NT2/D1 (cell line): Measurements from ENCODE around the gene LRRC3.

Source experiments
- DNase-seq: peaks from one replicate; pipeline ENCODE4 v3.0.0-alpha.2; 2011; ENCODE audit warnings: low read depth, low spot score
- H3K27me3 ChIP-seq: 2 replicates; pipeline ENCODE4 v1.6.0; 2011; ENCODE audit warnings: mild to moderate bottlenecking; ENCODE audit not compliant: insufficient read length, insufficient read depth
- H3K36me3 ChIP-seq: 2 replicates; pipeline ENCODE4 v1.6.1; 2011; ENCODE audit warnings: mild to moderate bottlenecking, low read length, mixed read lengths; ENCODE audit not compliant: insufficient read depth, insufficient read length
- H3K4me1 ChIP-seq: 2 replicates; pipeline ENCODE4 v1.5.1; 2011; ENCODE audit not compliant: insufficient read depth, insufficient read length
- H3K4me3 ChIP-seq: 2 replicates; pipeline ENCODE4 v1.5.1; 2011; ENCODE audit warnings: low read depth; ENCODE audit not compliant: insufficient read length
- H3K9ac ChIP-seq: 2 replicates; pipeline ENCODE4 v1.6.0; 2011; ENCODE audit warnings: low read depth; ENCODE audit not compliant: insufficient read length
- H3K9me3 ChIP-seq: 2 replicates; pipeline ENCODE4 v1.5.1; 2011; ENCODE audit warnings: mild to moderate bottlenecking, low read length; ENCODE audit not compliant: insufficient read depth
- SUZ12 ChIP-seq: IDR thresholded peaks from 2 replicates; pipeline ENCODE4 v1.6.1; 2011; ENCODE audit not compliant: insufficient read length, insufficient read depth; ENCODE audit errors: extremely low read depth
- YY1 ChIP-seq: IDR thresholded peaks from 2 replicates; pipeline ENCODE4 v1.6.1; 2011; ENCODE audit not compliant: insufficient read length, insufficient read depth
- ZNF274 ChIP-seq: IDR thresholded peaks from 2 replicates; pipeline ENCODE4 v1.6.1; 2011; ENCODE audit warnings: mild to moderate bottlenecking, low read depth, low read length

The LRRC3 gene

DNA sequence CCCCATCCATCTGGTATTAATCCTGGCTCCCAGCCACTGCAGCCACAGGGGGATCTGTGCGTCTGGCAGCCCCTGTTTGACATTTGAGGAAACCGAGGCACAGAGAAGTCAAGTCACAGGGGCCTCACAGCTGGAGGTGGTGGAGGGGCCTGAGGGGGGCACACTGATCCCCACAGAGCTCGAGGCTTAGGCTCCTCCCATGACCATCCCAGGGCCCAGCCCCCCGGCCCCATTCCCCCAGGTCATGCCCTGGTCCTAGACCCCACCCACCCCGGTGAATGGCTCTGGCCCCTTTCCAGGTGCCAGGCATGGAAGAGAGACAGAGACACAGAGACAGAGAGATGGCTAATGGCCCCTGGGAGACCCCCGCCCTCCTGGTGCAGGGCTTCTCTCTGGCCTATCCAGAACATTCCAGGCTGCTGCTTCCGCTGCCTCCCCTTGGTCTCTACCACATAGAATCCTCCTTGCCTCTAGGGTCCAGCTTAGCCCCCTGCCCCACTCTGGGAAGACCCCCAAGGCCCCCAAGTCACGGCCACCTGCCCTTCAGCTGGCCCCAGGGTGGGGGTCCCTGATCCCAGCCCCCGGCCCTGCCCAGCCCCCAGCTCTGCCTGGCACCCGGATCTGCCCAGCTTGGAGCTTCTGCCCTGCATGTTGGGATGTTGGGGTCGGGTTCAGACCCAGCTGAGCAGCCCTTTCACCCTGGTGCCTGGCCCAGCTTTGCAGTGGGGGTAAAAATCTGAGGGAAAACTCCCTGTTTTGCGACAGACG is 29.2 kb upstream of the LRRC3 start:
- Histone ChIP-seq H3K4me1 (peaks cover 16% of the 10 kb centered on the region), H3K9ac (no peak overlapping the region), H3K36me3 (no peaks in the 10 kb centered on the region), H3K9me3 (peaks cover 29% of the 10 kb centered on the region), H3K4me3 (no peak overlapping the region), H3K27me3 (no peaks in the 10 kb centered on the region)
- no peak for TF ChIP-seq ZNF274
- TF ChIP-seq YY1, result no peak
- no peak for TF ChIP-seq SUZ12
- no peak for DNase-seq

DNA sequence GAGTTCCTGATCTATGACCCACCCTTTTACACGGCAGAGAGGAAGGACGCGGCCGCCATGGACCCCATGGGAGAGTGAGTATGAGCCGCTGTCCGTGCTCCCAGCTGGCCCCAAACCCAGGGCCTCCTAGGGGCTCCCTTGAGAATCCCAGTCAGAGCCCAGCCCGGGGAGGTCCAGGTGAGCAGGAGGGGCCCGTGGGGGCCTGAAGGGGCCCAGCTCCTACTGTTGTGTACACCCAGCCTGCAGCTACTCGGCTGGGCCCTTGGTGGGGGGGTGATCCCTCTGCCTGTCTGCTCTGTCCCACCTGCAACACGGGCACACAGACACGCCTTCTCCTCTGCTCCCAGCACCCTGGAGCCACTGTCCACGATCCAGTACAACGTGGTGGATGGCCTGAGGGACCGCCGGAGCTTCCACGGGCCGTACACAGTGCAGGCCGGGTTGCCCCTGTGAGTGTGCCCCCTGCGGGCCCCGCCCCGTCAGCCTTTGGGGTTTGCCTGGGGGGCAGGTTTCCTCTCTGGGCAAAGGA is 28.6 kb upstream of the LRRC3 start:
- Histone ChIP-seq H3K4me3 (no peak overlapping the region), H3K4me1 (peaks cover 16% of the 10 kb centered on the region), H3K9me3 (peaks cover 30% of the 10 kb centered on the region), H3K9ac (no peak overlapping the region), H3K27me3 (no peaks in the 10 kb centered on the region), H3K36me3 (no peaks in the 10 kb centered on the region)
- DNase-seq, result no peak
- TF ChIP-seq SUZ12 (no peak), ZNF274 (no peak), YY1 (no peak)

DNA sequence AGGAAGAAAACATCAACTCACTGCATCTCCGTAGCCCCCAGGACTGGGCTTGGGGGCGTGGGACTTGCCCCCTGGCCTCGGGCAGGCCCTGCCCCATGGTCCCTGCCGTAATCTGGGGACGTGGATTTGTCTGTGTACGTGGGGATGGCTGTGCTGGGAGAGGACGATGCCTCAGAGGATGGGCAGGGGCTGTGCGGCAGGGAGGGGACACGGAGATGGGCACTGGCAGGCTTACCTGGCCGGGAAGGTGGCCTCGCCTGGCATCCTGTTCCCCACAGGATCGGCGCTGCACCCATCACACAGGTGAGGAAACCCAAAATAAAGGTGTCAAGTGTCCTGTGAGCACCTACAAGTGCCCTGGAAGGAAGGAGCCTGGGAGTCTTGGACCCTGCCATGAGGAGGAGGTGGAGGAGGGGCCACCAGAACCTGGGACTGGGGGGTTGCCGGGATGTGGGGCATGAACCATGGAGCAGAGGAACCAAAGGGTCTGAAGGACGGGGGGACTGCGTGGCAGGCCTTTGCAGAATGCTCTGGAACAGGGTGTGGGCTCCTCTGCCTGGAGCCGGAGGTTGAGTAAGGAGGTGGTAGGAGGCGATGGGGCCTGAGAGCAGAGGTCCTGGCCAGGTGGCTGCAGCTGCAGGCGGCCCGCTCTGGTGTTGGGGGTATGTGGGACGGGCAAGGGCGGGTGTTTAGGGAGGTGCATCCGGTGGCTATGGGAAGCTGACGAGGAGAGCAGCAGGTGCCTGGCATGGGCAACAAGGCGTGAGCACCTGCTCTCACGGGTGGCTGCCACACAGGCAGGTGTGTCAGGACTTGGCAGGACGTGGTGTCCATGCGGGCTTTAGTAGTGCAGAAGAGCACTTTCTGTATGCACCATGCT is 27.8 kb upstream of the LRRC3 start:
- no peak overlapping the region for H3K9ac ChIP-seq
- no peak overlapping the region for H3K4me3 ChIP-seq
- no peaks in the 10 kb centered on the region for H3K36me3 ChIP-seq
- H3K4me1 ChIP-seq, result peaks cover 16% of the 10 kb centered on the region
- peaks cover 3% of the 10 kb centered on the region for H3K27me3 ChIP-seq
- peaks cover 30% of the 10 kb centered on the region for H3K9me3 ChIP-seq
- TF ChIP-seq YY1, result no peak
- TF ChIP-seq ZNF274, result no peak
- TF ChIP-seq SUZ12, result no peak
- DNase-seq, result no peak

DNA sequence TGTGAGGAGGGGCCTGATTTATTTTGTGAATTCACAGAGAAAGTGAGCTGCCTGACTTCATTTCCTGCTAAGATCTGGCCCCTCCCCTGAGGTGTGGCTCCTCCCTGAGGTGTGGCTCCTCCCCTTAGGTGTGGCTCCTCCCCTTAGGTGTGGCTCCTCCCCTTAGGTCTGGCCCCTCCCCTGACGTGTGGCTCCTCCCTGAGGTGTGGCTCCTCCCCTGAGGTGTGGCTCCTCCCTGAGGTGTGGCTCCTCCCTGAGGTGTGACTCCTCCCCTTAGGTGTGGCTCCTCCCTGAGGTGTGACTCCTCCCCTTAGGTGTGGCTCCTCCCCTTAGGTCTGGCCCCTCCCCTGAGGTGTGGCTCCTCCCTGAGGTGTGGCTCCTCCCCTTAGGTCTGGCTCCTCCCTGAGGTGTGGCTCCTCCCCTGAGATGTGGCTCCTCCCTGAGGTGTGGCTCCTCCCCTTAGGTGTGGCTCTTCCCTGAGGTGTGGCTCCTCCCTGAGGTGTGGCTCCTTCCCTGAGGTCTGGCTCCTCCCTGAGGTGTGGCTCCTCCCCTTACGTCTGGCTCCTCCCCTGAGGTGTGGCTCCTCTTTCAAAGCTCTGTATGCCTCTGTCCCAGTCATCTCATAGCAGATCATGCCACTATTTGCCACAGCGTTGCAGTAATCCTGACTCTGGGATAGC is 26.9 kb upstream of the LRRC3 start:
- no peaks in the 10 kb centered on the region for H3K36me3 ChIP-seq
- TF ChIP-seq ZNF274 (no peak), SUZ12 (no peak), YY1 (no peak)
- peak; percentile 80 for DNase-seq
- H3K27me3 ChIP-seq, result peaks cover 3% of the 10 kb centered on the region
- peaks cover 30% of the 10 kb centered on the region for H3K9me3 ChIP-seq
- no peak overlapping the region for H3K4me3 ChIP-seq
- peaks cover 12% of the 10 kb centered on the region for H3K4me1 ChIP-seq
- H3K9ac ChIP-seq, result no peak overlapping the region

GRCh38 chr21:44429894-44430293 is 25.4 kb upstream of the LRRC3 start:
- DNase-seq, result no peak
- Histone ChIP-seq H3K36me3 (no peaks in the 10 kb centered on the region), H3K9ac (no peak overlapping the region), H3K4me1 (peaks cover 8% of the 10 kb centered on the region), H3K27me3 (peaks cover 3% of the 10 kb centered on the region), H3K9me3 (peaks cover 30% of the 10 kb centered on the region), H3K4me3 (no peak overlapping the region)
- TF ChIP-seq SUZ12 (no peak), ZNF274 (no peak), YY1 (no peak)

- H3K4me3 ChIP-seq, result no peak overlapping the region
- H3K27me3 ChIP-seq, result peaks cover 3% of the 10 kb centered on the region
- no peak overlapping the region for H3K9ac ChIP-seq
- no peak for DNase-seq
- H3K4me1 ChIP-seq, result peaks cover 2% of the 10 kb centered on the region
- H3K9me3 ChIP-seq, result peaks cover 30% of the 10 kb centered on the region
- no peak for TF ChIP-seq ZNF274
- TF ChIP-seq YY1, result no peak
- no peak for TF ChIP-seq SUZ12
- no peaks in the 10 kb centered on the region for H3K36me3 ChIP-seq
Observed at GRCh38 chr21:44431300-44431699, 24.0 kb upstream of the LRRC3 start.
